DND-41 (cell line): ENCODE data around the gene HACL1.

ENCODE experiments used
- EZH2 ChIP-seq: IDR thresholded peaks from 3 replicates; pipeline ENCODE4 v1.6.1; 2012; ENCODE audit warnings: borderline replicate concordance, low read depth, mild to moderate bottlenecking, moderate library complexity, low read length, inconsistent platforms; ENCODE audit not compliant: severe bottlenecking
- TF ChIP-seq, protein P1 (sequence below): IDR thresholded peaks from 2 replicates; pipeline ENCODE4 v1.5.1; 2012; ENCODE audit warnings: borderline replicate concordance, low read length, moderate library complexity, mild to moderate bottlenecking; ENCODE audit not compliant: poor library complexity, severe bottlenecking; ENCODE audit errors: extremely low read depth

DNA sequence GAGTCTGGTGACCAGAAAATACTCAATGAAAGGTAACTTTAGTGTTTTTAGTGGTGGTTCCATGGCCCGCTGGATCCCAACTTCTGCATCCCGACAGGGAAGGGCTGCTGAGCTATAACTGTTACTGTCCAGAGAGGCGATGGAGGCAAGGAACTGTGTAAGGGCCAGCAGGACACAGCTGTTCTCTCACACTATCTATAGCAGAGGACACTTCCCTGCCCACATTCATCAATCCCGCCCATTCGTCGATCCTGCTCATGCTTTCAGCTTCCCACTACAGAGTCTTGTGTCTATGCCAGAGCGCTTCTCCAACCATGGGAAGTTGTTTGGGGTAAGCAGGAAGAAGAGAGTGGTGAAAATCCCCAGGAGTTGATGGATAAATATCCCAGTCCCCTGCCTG, 88.3 kb downstream of the HACL1 start:
- TF ChIP-seq, protein P1, sequence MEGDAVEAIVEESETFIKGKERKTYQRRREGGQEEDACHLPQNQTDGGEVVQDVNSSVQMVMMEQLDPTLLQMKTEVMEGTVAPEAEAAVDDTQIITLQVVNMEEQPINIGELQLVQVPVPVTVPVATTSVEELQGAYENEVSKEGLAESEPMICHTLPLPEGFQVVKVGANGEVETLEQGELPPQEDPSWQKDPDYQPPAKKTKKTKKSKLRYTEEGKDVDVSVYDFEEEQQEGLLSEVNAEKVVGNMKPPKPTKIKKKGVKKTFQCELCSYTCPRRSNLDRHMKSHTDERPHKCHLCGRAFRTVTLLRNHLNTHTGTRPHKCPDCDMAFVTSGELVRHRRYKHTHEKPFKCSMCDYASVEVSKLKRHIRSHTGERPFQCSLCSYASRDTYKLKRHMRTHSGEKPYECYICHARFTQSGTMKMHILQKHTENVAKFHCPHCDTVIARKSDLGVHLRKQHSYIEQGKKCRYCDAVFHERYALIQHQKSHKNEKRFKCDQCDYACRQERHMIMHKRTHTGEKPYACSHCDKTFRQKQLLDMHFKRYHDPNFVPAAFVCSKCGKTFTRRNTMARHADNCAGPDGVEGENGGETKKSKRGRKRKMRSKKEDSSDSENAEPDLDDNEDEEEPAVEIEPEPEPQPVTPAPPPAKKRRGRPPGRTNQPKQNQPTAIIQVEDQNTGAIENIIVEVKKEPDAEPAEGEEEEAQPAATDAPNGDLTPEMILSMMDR = no peak
- TF ChIP-seq EZH2 = no peak
